GM12875 (cell line): ENCODE results near the gene ZNF532.

Source experiments
- H3K4me3 ChIP-seq: one replicate; pipeline ENCODE4 v1.5.1; 2011; ENCODE audit warnings: low read depth, low read length, control low read depth
- CTCF ChIP-seq: IDR thresholded peaks from 2 replicates; pipeline ENCODE4 v1.5.1; 2011; ENCODE audit warnings: low read depth, mild to moderate bottlenecking, control low read depth, inconsistent platforms, low read length, moderate library complexity, borderline replicate concordance; ENCODE audit not compliant: insufficient read depth

Gene ZNF532

GRCh38 chr18:58901783-58902182, 37.1 kb downstream of the ZNF532 start:
- TF ChIP-seq CTCF: no peak

GRCh38 chr18:58902961-58903360, 38.3 kb downstream of the ZNF532 start:
- no peak overlapping the region for H3K4me3 ChIP-seq
- TF ChIP-seq CTCF: no peak

More at GRCh38 chr18:58901783-58902182, 37.1 kb downstream of the ZNF532 start:
- H3K4me3 ChIP-seq: no peak overlapping the region

GRCh38 chr18:58903533-58903932, 38.9 kb downstream of the ZNF532 start:
- no peak for TF ChIP-seq CTCF
- no peak overlapping the region for H3K4me3 ChIP-seq

GRCh38 chr18:58905777-58906428, 41.2 kb downstream of the ZNF532 start:
- H3K4me3 ChIP-seq: no peak overlapping the region
- TF ChIP-seq CTCF: no peak

- H3K4me3 ChIP-seq: no peak overlapping the region
- no peak for TF ChIP-seq CTCF
These were observed 43.3 kb downstream of the ZNF532 start for GRCh38 chr18:58908006-58908405.

- no peak overlapping the region for H3K4me3 ChIP-seq
- no peak for TF ChIP-seq CTCF
These were observed 44.8 kb downstream of the ZNF532 start for GRCh38 chr18:58909521-58909920.

- no peak overlapping the region for H3K4me3 ChIP-seq
- no peak for TF ChIP-seq CTCF
These were observed 46.6 kb downstream of the ZNF532 start for GRCh38 chr18:58911241-58911640.
